Midbrain (tissue), 1 donor: ENCODE data around the gene BBIP1.
"Not testable (repeated sequence)": the region's sequence is repeated elsewhere in the genome, so short reads cannot be mapped to it uniquely, and the experiment has no call there.

ENCODE experiments used
- DNase-seq: peaks from one replicate; lab custom pipeline; 2025; lab: John Stamatoyannopoulos, UW

The BBIP1 gene

DNA sequence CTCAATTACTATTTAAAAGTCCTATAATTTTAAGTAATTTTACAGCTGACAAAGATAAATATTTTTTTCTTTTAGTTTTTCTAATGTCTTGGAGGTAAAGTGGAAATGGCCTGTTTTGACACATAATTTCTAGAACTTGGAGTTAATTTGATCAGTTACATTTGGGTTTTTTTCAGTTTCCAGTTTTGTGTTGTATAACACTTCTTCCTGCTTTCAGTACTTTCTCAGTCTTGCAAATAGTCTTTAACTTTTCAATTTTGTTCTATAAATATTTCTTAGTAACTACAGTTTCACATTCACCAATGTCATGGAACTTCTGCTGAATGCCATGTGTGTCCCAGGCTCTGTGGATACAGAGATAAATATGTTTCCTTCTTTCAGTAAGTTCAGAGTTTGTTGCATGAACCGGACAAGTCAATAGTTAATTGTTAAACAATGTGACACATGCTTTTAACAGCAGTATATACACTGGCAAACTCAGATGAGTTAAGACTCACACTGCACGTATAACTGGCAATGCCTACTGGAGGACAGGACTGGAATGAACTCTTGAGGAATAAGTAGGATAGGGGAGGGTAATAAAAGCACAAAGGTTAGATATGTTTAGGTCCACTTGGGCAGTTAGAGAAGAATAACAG lies 5.0 kb upstream of the BBIP1 start:
- no peak for DNase-seq

DNA sequence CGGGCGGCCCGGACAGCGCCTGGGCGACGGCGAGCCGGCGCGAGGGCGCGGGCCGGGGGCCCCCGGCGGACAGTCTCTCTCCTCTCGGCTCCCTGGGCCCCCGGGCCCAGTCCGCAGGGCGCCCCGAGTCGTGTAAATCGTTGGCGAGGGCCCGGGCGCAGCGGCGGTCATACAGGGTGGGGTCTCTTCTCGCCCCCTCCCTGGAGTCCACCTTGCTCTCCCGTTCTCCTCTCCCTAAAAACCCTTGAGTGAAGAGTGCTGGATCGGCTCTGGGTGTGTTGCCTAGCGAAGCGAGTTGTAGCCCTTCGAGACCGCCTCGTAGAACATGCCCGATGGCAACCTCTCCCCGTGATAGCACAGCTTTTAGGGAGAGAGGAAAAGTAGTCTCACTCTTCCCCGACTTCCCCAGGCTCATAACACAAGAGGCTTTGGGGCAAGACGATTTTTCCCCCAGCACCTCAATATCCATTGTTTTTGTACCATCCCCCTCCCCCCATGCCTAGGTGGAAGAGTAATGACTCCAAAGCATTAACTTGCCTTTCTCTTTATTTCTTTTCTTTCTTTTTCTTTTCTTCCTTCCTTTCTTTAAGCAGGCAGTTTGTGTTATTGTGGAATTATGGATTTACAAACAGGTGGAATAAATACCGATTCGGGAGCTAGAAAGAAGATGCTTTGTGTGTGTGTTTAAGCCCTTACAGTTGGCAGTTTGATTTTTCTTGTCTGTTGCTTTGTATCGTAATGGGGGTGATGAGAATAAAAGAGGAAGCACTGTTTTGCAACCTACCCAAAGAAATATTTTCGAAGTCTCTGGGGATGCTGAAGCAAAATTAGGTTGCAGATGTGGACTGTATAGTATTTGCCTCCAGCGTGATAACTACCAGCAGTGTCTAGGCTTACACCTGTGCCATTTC lies 1.2 kb upstream of the BBIP1 start:
- DNase-seq: no peak

DNA sequence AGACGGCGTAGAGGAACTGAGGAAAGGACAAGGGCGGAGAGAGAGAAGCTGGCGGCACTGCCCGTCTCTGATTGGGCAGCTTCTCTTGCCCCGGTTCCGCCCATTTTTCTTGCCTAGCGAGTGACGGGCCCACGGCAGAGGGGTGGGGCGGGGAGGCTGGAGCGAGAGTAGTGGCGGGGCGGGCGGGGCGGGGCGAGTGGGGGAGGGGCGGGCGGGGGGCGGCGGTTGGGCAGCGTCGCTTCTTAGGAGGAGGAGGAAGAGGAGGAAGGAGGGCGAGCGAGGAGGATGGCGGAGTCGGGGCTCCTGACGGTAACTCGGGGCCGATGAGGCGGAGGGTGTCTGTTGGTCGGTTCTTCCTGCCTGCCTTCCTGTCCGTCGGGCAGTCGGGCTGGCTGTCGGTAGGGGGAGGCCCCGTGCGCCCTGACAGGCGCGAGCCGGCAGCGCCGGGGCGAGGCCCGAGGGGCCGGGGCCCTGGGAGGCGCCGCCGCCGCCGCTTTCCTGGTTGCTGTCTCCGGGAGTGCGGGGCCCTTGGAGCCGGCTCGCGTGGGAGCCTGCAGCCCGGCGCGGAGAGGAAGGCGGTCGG lies 460 bp upstream of the BBIP1 start, which contains the start of gene SHOC2:
Gene SHOC2, plus strand, starts transcription at position 256 of the 583 bp plus-strand sequence. CDS start 44,755 bp downstream, outside the sequence.
- no peak for DNase-seq

DNA sequence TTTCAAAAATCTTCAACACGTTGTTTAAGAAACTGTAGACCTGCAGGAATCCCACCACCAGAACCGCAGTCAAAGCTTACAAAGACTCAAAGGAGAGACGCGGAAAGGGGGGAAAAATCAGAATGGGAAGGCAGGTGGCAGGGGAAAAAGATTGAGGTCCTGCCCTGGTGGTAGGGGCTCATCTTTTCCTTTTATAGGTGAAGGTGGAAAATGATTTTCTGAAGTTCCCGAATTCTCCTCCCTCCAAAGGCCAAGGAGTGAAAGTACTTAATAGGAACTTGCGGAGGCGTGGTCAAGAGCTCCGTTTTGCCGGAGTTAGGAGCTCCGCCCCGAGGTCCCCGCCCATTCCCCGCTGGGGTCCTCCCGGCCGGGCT lies 724 bp downstream of the BBIP1 start:
- DNase-seq: no peak

GRCh38 chr10:110916554-110917346 lies 2.2 kb downstream of the BBIP1 start:
- no peak for DNase-seq

DNA sequence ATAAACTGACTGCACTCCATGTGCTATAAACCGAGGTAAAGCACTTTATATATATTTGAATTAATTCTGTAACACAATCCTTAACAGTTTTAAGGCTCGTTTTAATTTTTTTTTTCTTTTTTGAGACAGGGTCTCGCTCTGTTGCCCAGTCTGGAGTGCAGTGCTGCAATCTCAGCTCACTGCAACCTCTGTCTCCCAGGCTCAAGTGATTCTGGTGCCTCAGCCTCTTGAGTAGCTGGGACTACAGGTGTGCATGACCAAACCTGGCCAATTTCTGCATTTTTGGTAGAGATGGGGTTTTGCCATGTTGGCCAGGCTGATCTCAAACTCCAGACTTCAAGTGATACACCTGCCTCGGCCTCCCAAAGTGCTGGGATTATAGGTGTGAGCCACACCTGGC lies 3.4 kb downstream of the BBIP1 start:
- DNase-seq: not testable (repeated sequence)

DNA sequence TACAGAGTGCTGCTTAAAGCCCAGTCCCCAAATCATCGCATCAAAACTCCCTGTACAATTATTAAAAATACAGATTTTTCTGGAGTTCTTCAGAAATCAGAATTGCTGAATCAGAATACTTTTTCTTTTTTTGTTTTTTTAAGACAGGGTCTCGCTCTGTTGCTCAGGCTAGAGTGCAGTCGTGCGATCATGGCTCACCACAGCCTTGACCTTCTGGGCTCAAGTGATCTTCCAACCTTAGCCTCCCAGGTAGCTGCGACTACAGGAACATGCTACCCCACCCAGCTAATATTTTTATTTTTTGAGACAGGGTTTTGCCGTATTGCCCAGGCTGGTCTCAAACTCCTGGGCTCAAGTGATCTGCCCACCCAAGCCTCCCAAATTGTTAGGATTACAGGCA lies 3.9 kb downstream of the BBIP1 start:
- DNase-seq: no peak

- no peak for DNase-seq
Measured at GRCh38 chr10:110914431-110914830, 4.5 kb downstream of the BBIP1 start.

GRCh38 chr10:110912374-110912773 lies 6.6 kb downstream of the BBIP1 start:
- no peak for DNase-seq

DNA sequence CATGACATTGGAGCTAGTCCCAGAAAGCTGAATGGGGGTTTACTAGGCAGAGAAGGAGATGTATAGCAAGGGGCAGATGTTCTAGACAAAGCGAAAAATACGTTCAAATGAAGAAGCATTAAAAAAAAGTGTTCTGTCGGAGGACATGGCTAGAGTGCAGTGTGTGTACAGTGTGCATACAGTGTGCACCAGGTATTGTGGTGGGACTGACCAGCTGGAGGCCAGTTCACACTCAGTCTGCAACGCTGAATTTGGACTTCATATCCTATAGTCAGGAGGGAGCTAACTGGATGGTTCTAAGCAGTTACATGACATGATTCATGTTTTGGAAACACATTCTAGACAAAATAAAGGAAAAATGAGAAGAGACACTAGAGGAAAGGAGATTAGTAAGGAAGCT lies 8.8 kb downstream of the BBIP1 start:
- no peak for DNase-seq

GRCh38 chr10:110903280-110904278 lies 15.4 kb downstream of the BBIP1 start:
- DNase-seq: no peak

DNA sequence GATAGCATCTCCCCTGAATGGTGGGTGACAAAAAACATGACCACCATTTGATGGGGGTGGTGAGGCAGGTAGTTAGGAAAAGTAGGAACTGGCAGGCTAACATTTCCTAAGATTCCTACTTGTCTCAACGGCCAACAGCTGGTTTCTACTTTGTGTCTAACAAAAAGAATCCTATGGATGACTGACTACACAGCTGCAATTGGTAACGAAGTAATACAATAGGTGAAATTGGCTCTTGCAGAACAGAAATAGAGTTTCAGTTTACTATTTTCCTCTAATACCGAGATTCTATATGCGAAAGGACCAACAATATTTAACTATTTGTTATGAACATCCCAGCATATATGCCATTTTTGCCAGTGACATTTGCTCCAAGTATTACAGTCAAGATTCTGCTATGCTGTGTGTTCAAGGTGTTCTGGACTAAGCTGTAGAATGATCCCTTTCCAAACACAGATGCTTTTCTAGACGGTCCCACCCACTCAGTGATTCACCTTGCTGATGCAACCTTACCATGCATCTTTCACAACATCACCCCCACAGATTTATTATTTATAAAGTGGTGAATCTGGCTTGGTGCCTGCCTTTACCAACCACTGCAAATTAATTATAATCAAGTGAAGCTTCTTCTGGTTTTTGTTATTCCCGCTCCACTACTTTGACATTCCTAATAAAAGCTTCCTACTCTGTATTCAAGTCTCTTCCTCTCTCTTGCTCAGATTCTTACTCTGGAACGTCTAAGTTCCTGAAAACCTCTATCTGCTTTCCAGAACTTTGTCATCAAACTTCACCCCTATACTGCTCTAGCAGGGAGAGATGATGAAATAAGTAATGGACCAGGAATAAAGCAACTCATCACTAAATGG lies 16.8 kb downstream of the BBIP1 start:
- DNase-seq: no peak

DNA sequence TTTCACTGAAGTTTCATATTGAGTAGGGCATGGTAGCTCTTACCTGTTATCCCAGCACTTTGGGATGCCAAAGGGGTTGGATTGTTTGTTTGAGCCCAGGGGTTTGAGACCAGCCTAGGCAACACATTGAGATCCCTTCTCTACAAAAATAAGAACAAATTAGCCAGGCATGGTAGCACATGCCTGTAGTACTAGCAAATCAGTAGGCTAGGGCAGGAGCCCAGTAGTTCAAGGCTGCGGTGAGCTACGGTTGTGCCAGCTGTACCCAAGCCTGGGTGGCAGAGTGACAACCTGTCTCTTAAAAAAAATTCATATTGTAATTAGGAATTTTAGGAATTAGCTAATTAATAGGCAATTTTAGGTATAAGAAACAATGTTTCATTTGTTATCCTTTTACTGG lies 18.0 kb downstream of the BBIP1 start:
- DNase-seq: no peak

- DNase-seq: no peak
Measured at GRCh38 chr10:110898391-110898790, 20.6 kb downstream of the BBIP1 start.

DNA sequence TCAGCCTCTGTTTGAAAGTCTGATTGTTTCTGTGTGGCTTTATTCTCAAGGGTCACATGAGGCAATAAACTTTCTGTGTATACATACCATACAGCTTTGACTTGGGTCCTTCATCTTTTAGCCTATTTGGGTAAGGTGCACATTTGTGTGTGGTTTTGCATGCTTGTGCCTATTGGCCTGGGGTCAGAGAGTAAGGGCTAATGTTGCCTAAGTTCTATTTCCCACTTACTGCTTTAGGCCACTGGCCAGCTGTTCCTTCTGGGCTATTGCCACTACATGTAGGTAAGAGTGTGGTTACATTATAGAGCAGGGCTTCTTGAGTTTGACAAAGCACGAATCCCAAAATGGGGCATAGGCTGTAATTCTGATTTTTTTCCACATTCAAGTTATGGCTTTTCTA lies 21.8 kb downstream of the BBIP1 start:
- DNase-seq: no peak

- DNase-seq: peak; percentile 77
Measured at GRCh38 chr10:110893559-110894179, 25.3 kb downstream of the BBIP1 start.

DNA sequence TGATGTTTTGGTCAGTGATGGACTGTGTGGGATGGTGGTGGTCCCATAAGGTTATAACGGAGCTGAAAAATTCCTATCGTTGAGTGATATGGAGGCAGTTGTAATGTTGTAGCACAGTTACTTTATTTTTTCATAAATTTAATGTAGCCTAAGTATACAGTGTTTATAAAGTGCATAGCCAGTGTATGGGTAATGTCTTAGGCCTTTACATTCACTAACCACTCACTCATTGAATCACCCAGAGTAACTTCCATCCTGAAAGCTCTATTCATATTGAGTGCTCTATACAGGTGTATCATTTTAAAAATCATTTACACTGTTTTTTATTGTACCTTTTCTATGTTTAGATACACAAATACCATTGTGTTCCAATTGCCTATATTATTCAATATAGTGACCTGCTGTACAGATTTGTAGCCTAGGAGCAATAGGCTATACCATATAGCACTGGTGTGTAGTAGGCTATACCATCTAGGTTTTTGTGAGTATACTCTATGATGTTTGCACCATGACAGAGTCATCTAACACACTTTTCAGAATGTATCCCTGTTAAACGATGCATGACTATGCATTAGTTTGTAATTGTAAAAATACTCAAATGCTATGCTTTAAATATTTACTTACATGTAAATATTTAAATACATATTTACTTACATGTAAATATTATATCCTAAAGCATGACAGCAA lies 26.2 kb downstream of the BBIP1 start:
- no peak for DNase-seq

DNA sequence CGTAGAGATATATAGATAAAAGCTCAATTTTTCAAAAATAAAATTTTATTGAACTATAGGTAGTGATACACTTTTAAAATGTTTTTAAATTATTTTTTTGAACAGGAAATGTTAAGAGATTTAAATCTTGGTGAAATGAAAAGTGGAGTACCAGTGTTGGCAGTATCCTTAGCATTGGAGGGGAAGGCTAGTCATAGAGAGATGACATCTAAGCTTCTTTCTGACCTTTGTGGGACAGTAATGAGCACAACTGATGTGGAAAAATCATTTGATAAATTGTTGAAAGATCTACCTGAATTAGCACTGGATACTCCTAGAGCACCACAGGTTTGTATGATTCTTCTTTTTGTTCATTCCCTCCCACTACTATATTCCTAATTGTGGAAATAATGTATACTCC lies 31.4 kb downstream of the BBIP1 start:
- no peak for DNase-seq
